Measurements from ENCODE around the gene NFRKB.
A peak's percentile ranks its signal among the peaks of the same experiment; 100 is the strongest.

Gene NFRKB

GRCh38 chr11:129885381-129885780, 10.0 kb downstream of the NFRKB start:
- no peak overlapping the region for H3K4me2 ChIP-seq (ENCODE audit: insufficient read depth, low read length)
- H3K79me2 ChIP-seq (ENCODE audit: insufficient read depth, low read length) = no peaks in the 10 kb centered on the region; the same call in 1 of the 2 replicates
- H3K27ac ChIP-seq (ENCODE audit: low read length) = no peak overlapping the region
- DNase-seq (no peak), ATAC-seq (ENCODE audit: insufficient read depth, low read depth) (no peak)
- TF ChIP-seq EZH2 (IDR thresholded peaks at IDR 0.05; ENCODE audit: borderline replicate concordance, low read depth, low read length, severe bottlenecking) (no peak), CTCF (IDR thresholded peaks at IDR 0.05; ENCODE audit: borderline replicate concordance, extremely low read depth, low read length, poor library complexity, severe bottlenecking) (no peak)
- no peaks in the 10 kb centered on the region for H3K27me3 ChIP-seq (ENCODE audit: insufficient read depth, low read length, poor library complexity)
- peaks cover 29% of the 10 kb centered on the region for H3K4me1 ChIP-seq (ENCODE audit: insufficient read depth, low read length)
- no peak overlapping the region for H3K4me3 ChIP-seq (ENCODE audit: low read depth in 1 of 2, low read length in 2 of 2)
- H3K9ac ChIP-seq (ENCODE audit: low read depth, low read length) = no peak overlapping the region
- peaks cover 96% of the 10 kb centered on the region for H3K36me3 ChIP-seq (ENCODE audit: insufficient read depth, low read length)
- no peak overlapping the region for H2AFZ ChIP-seq (ENCODE audit: low read depth, low read length)
- H4K20me1 ChIP-seq (ENCODE audit: insufficient read depth, low read length) = no peaks in the 10 kb centered on the region; the same call in 1 of the 2 replicates
- no peaks in the 10 kb centered on the region for H3K9me3 ChIP-seq (ENCODE audit: insufficient read depth, low read length, severe bottlenecking)

GRCh38 chr11:129884581-129884980, 10.8 kb downstream of the NFRKB start:
- peaks cover 94% of the 10 kb centered on the region for H3K36me3 ChIP-seq (ENCODE audit: insufficient read depth, low read length)
- ATAC-seq (ENCODE audit: insufficient read depth, low read depth) = no peak

GRCh38 chr11:129881570-129882170, 13.7 kb downstream of the NFRKB start:
- Histone ChIP-seq H3K9me3 (ENCODE audit: insufficient read depth, low read length, severe bottlenecking) (no peaks in the 10 kb centered on the region), H4K20me1 (ENCODE audit: insufficient read depth, low read length) (peaks cover 3% of the 10 kb centered on the region; the same call in 1 of the 2 replicates), H3K4me3 (ENCODE audit: low read depth in 1 of 2, low read length in 2 of 2) (no peak overlapping the region), H3K36me3 (ENCODE audit: insufficient read depth, low read length) (peaks cover 98% of the 10 kb centered on the region), H3K4me2 (ENCODE audit: insufficient read depth, low read length) (no peak overlapping the region), H3K27ac (ENCODE audit: low read length) (no peak overlapping the region), H3K4me1 (ENCODE audit: insufficient read depth, low read length) (no peaks in the 10 kb centered on the region), H3K9ac (ENCODE audit: low read depth, low read length) (no peak overlapping the region), H2AFZ (ENCODE audit: low read depth, low read length) (no peak overlapping the region), H3K79me2 (ENCODE audit: insufficient read depth, low read length) (no peaks in the 10 kb centered on the region), H3K27me3 (ENCODE audit: insufficient read depth, low read length, poor library complexity) (no peaks in the 10 kb centered on the region)
- peak; percentile 58 for DNase-seq
- TF ChIP-seq EZH2 (IDR thresholded peaks at IDR 0.05; ENCODE audit: borderline replicate concordance, low read depth, low read length, severe bottlenecking) = no peak
- peak; percentile 74 for TF ChIP-seq CTCF (IDR thresholded peaks at IDR 0.05; ENCODE audit: borderline replicate concordance, extremely low read depth, low read length, poor library complexity, severe bottlenecking)
- ATAC-seq (ENCODE audit: insufficient read depth, low read depth) = peak; percentile 88

More at GRCh38 chr11:129884581-129884980, 10.8 kb downstream of the NFRKB start:
- TF ChIP-seq EZH2 (IDR thresholded peaks at IDR 0.05; ENCODE audit: borderline replicate concordance, low read depth, low read length, severe bottlenecking) (no peak), CTCF (IDR thresholded peaks at IDR 0.05; ENCODE audit: borderline replicate concordance, extremely low read depth, low read length, poor library complexity, severe bottlenecking) (no peak)
- H3K27ac ChIP-seq (ENCODE audit: low read length) = no peak overlapping the region
- H4K20me1 ChIP-seq (ENCODE audit: insufficient read depth, low read length) = peaks cover 3% of the 10 kb centered on the region; the same call in 1 of the 2 replicates
- H3K4me1 ChIP-seq (ENCODE audit: insufficient read depth, low read length) = peaks cover 25% of the 10 kb centered on the region
- H2AFZ ChIP-seq (ENCODE audit: low read depth, low read length) = no peak overlapping the region
- H3K27me3 ChIP-seq (ENCODE audit: insufficient read depth, low read length, poor library complexity) = no peaks in the 10 kb centered on the region
- H3K9ac ChIP-seq (ENCODE audit: low read depth, low read length) = no peak overlapping the region
- DNase-seq = no peak
- H3K4me3 ChIP-seq (ENCODE audit: low read depth in 1 of 2, low read length in 2 of 2) = no peak overlapping the region
- H3K79me2 ChIP-seq (ENCODE audit: insufficient read depth, low read length) = no peaks in the 10 kb centered on the region
- no peaks in the 10 kb centered on the region for H3K9me3 ChIP-seq (ENCODE audit: insufficient read depth, low read length, severe bottlenecking)
- H3K4me2 ChIP-seq (ENCODE audit: insufficient read depth, low read length) = no peak overlapping the region

Data from DND-41 (cell line).